AG09319 (cell line): ENCODE results near the gene DMD.

ENCODE experiments used
- DNase-seq: peaks from one replicate; pipeline ENCODE4 v3.0.0-alpha.2; 2010; ENCODE audit warnings: low read depth; ENCODE audit errors: extremely low read depth
- TF ChIP-seq, protein P1 (sequence below): IDR thresholded peaks from 2 replicates; pipeline ENCODE4 v1.5.1; 2011; ENCODE audit warnings: low read depth, mild to moderate bottlenecking, inconsistent platforms, low read length, moderate library complexity

The DMD gene

DNA sequence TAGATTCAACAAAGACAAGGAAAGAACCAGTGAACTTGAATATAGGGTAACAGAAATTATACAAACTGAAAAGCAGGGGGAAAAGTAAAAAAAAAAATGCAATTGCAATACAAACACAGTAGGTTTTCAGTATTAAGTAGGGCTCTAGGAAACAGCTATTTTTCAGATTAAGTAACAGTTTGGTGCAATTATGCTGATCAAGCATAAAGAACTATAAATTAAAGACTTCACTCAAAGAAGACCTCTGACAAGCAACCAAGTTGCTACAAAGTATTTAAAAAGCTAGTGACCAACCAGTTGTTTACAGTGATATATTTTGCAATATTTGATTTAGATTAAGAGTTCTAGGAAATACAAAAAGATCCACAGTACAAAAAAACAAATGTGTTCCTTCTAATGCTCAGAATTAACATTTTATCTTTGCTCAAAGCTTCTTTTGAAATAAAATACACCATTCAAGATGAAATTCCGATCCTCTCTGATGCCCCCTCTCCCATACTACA lies 1908.7 kb downstream of the DMD start:
- DNase-seq: no peak
- TF ChIP-seq, protein P1, sequence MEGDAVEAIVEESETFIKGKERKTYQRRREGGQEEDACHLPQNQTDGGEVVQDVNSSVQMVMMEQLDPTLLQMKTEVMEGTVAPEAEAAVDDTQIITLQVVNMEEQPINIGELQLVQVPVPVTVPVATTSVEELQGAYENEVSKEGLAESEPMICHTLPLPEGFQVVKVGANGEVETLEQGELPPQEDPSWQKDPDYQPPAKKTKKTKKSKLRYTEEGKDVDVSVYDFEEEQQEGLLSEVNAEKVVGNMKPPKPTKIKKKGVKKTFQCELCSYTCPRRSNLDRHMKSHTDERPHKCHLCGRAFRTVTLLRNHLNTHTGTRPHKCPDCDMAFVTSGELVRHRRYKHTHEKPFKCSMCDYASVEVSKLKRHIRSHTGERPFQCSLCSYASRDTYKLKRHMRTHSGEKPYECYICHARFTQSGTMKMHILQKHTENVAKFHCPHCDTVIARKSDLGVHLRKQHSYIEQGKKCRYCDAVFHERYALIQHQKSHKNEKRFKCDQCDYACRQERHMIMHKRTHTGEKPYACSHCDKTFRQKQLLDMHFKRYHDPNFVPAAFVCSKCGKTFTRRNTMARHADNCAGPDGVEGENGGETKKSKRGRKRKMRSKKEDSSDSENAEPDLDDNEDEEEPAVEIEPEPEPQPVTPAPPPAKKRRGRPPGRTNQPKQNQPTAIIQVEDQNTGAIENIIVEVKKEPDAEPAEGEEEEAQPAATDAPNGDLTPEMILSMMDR: no peak

DNA sequence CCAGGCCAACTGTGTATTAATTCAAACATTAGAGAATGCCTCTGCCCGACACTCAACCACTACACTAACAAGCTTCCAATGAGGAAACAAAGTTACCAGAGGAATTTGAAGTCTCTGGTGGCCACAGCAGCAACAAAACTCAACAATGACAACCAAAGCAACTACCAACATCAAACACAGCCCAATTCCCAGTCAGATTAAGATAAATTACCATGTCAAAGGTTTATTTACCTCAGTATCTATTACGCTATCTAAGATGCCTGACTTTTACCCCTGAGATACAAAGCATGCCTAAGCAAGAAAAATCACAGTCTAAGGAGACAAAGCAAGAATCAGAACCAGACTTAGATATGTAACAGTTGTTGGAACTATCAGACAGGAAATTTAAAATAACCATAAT lies 1909.4 kb downstream of the DMD start:
- DNase-seq: no peak
- TF ChIP-seq, protein P1: no peak

DNA sequence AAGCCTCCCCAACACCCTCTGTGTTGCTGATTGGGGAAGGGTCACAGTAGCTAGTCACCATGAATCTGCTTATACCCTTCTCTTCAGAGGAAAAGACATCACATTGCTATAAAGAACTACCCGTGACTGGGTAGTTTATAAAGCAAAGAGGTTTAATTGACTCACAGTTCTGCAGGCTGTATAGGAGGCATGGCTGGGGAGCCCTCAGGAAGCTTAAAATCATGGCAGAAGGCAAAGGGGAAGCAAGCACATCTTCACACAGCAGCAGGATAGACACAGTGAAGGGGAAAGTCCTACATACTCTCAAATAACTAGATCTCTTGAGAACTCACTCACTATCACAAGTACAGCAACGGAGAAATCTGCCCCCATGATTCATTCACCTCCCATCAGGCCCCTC lies 1910.1 kb downstream of the DMD start:
- no peak for DNase-seq
- TF ChIP-seq, protein P1: no peak

DNA sequence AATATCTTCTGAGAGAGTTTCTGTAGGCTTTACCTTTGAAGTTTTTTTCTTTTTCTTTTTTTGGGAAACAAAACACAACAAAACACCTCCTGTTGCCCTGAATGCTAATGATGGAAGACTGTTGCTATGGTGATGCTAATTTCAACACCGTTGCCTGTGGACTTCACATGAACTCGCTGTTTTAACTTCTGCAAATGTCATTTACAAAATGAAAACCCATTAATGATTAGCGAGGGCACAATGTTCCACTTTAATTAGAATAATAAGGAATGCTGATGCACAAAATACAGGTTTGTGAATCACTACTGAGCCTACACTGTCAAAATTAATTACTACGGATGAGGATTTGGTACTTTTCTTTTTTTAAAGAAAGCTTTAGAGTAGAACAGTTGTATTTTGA lies 1912.4 kb downstream of the DMD start:
- TF ChIP-seq, protein P1: no peak
- no peak for DNase-seq

DNA sequence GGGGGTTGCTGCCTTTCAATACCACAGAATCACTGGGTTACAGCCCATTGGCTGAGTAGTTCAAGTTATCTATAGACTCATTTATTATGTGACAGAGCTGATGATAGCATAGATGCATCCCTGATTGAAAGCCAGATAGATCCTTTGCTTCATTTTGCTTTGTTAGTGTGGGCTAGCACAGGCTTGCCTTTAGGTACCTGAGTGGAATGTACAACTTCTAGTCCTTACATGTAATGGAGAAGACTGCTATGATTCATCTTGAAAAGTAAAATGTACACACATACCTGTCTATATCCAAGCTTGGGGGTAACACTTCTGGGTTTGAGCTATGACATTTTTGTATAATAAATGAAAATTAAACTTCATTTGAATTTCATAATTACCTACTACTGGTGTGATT lies 1913.5 kb downstream of the DMD start:
- TF ChIP-seq, protein P1: no peak
- DNase-seq: no peak

DNA sequence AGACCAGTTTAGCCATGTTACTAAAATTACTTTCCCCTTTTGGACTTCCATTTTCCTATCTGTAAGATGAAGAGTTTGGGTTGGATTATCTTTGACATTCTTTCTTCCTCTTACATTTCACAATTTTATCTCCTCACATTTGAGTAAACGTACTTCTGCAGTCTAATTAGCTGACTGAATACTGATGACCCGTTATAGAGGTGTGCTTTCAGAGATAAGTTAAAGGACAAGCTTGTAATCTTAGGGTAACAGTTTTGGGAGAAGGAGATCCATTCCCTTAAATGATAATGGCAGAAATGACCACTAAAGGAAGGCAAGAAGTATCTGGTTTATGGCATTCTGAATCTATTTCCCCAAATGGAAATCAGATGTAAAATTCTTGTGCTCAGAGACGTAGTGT lies 1916.9 kb downstream of the DMD start:
- TF ChIP-seq, protein P1: no peak
- no peak for DNase-seq

DNA sequence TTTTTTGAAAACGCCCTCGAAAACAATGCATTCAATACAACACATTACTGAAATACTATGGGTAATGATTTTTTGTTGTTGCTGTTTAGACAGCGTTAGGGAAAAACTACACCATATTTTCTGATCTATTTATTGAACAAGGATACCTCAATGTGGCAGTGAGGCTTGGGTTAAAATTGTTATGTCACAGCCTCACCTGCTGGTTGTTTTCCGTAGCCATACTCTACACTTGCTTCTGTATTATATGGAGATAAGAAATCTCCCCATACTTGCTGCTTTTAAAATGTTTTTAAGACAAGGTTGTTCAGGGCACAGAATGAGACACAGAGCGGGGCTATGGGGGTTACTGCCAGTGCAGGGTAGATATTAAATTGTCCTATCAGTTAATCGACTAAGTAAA lies 1917.9 kb downstream of the DMD start:
- TF ChIP-seq, protein P1: no peak; the same call in 1 of the 2 replicates
- DNase-seq: no peak
